NCI-H2196 treated with DMSO at 0.1 percent for 48 hours (cell line): Measurements from ENCODE around the gene XCR1.
A peak's percentile ranks its signal among the peaks of the same experiment; 100 is the strongest.
"Not testable (repeated sequence)": the region's sequence is repeated elsewhere in the genome, so short reads cannot be mapped to it uniquely, and the experiment has no call there.

Experiments used
- DNase-seq: peaks from one replicate; lab custom pipeline; 2025; ENCODE audit not compliant: unreplicated experiment; lab: John Stamatoyannopoulos, UW

Gene XCR1

GRCh38 chr3:46007280-46007679 is 20.0 kb downstream of the XCR1 start:
- DNase-seq: no peak

DNA sequence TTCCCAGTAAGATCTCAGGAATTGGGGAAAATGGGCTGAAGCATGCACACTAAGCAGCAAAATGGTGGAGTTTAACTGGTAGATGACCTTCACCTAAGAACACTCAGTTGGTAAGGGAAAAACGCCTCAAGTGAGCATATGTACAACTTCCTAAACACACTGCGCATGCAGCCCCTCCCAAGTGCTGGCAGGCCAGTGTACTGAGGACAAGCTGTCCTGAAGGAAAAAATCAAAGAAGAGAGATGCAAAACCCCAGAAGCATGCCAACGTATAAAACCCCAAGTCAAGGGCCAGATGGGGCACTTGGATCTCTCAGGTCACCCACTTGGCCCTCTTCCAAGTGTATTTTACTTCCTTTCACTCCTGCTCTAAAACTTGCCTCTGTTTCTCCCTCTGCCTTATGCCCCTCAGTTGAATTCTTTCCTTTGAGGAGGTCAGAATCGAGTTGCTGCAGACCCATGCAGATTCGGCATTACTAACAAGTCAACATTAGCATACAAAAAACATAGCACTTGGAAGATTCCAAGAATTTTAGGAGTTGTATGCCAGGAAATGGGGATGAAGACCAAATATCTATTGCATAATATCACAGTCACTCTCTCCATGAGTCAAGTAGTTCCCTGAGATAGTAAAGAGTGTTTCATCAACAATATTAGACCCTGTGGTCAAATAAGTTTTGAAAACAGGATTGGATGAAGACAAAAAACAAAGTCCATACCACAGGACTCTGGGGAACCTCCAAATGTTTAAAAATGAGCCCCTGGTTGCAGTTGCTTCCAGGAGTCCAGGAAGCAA is 20.8 kb downstream of the XCR1 start:
- DNase-seq: no peak

DNA sequence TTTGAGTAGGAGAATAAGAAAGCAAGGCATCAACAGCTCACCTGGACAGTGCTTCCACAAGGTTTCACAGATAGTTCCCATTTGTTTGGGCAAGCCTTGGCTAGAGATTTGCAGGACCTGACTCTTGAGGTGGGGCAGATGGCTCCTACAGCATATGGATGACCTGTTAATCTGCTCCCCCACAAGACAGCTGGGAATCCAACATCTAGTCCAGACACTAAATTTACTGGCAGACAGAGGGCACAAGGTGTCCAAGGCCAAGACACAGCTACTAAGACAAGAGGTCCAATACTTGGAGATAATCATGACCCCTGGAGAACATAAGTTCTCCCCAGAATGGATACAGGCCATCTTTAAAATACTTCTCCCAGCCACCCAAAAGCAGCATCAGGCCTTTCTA is 23.6 kb downstream of the XCR1 start:
- DNase-seq: not testable (repeated sequence)

GRCh38 chr3:46001178-46001577 is 26.1 kb downstream of the XCR1 start:
- no peak for DNase-seq

- DNase-seq: no peak
Observed at GRCh38 chr3:45997942-45998341, 29.3 kb downstream of the XCR1 start.

- DNase-seq: not testable (repeated sequence)
Observed at GRCh38 chr3:45997499-45997898, 29.8 kb downstream of the XCR1 start.

DNA sequence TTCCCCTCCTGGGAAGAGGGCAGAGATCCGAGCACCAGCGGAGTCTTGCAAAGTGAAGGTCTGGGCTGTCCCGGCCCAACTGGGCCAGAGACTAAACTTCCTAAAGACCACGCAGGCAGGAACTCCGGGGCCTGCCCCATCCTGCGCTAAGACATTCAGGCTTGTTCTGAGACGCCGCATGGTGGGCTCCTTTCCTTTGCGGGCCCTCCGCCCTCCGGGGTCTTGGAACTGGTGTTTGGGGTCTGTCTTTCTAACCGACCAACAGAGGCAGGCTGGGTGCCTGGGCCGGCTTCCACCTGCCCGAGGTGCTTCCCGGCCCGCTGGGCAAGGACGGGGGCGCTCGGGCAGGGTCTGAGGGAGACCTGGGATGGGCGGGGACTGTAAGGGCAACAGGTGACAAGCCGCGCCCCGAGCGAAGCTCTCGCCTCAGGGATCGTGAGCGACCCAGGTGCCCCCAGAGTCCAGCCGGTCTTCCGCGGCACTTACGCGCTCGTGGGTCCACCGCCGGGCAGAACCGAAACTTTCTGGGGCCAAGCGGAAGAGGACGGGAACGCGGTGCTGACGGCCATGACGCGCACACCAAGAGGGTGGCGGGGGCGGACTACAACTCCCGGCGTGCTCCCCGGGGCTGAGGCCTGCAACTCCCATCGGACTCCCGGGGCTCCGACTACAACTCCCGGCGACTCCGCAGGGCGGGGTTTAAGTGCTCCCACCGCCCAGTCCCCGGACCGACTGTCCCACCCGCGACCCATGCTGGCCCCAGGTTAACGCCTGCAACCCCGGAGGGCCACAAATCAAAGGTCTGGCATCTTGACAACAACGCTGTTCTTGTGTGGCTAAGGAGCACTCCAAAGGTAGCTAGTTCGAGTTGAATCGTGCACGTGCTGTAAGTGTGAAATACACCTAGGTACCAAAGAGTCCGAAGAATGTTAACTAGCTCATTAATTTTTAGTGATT is 31.8 kb downstream of the XCR1 start, which contains the start of gene FYCO1:
Gene FYCO1 (minus strand): TSS at position 589 of the 957 bp plus-strand sequence. CDS start 10,914 bp downstream, outside the sequence.
- peak; percentile 53 for DNase-seq

DNA sequence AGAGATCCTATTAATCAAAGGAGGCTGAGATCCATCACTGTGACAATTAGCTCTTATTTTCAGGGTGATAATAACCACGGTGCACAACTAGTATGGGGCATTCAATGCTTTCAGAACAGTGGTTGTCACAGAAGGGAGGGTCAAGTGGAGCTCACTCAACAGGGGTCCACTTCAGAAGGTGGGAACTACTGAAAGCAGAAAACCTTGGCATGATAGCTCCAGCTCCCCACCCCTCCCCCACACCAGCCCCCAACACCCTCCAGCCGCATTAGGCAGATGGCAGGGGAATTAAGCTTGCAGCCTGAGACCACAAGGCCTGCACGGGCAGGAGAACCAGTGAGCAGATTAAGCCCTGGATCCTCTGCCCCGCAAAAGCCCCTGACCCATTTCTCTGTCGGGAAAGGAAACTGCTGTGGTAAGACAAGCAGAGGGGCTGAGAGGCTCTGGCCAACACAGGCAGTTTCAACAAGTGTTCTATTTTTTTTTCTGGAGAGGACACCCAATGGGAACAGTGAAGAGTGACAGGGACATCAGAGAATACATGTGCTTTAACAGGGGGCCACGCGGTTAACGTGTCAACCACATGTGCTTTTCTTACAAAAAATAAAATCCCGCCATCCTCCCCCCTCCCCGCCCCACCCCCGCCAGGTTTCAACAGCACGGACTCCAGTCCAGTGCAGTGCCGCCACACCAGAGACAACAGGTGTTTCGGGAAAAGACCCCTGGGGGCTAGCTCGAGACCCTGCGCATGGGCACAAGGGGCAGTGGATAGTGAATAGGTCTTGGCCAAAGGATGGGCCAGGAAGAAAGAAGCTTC is 32.7 kb downstream of the XCR1 start:
- DNase-seq: no peak

- no peak for DNase-seq
Observed at GRCh38 chr3:45993421-45994027, 33.8 kb downstream of the XCR1 start.

GRCh38 chr3:45992821-45993221 is 34.5 kb downstream of the XCR1 start:
- DNase-seq: no peak

DNA sequence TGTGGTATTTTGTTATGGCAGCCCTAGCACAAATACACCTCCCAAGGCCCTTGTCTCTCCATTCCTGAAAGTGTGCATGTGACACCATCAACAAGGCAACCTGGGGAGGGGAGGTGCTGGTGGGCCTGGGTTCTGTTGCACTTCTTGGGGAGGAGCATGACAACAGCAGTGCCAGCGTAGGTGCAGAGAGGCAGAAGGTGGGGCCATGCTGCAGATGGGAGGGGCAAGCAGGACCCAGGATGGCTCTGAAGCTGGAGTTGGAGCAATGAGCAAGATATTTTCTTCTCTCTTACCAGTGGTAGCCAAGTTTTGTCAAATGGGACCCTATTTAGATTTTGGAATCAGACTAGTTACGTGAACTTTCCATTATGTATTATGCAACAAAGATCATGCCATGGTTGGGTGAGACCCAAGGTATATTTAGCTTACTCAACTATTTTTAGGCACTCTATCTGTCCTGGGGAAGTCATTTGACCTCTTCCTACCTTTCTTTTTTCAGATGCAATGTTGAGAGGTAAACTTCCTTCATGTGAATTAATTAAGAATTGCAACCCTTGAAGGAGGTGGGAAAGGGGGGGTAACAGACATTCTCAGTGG is 35.1 kb downstream of the XCR1 start:
- DNase-seq: no peak

DNA sequence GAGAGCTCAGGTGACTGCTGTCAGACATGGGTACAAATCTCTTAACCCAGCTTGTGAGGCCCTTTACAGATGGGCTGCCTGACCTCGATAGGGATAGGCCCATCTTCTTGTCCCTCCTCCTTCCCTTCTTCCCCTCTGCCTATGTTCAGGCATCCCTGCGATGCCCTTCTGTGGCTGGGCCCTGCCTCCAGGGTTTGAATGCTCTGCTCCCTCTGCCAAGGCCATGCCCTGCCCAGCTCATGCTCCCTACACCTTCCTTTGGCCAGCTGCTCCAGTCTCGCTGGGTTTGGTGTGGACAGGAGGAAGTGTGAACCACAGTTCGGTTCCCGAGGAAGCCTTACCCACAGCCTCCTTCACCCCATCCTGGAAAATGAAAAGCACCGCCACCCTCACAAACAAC is 35.9 kb downstream of the XCR1 start:
- no peak for DNase-seq

DNA sequence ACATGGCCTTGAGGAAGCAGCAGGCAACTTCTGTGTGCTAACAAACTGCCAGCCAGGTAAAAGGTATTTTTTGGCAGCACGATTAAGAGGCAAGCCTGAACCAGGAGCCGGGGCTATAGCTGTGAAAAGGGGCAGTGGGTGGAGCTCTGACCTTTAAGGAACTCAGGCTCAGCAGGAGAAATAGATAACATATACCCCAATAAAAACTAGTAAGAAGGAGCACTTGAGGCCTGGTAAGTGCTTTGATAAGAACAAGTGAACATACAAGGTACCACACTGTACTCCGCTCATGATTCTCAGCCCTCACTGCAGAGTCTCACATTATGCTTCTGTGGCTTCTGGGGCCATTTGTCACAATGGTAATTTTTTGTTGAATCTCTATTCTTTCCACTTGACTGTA is 37.1 kb downstream of the XCR1 start:
- DNase-seq: no peak

DNA sequence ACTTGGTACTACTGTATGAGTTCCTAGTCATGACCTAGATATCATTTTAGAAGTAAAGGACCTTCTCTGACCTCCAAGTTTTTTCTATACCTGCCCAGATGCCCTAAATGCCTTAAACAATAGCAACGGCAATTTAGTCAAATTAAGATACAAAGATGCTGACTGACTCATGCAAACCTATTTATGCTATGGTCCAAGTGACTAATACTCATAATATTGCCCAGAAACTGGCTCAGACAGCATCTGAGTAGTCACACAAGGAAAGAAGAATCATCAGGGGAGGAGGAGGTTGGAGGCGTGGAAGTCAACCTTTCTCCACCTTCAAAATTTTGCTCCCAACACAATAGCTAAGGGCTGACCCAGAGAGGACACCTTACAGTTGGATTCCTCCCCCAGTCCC is 38.5 kb downstream of the XCR1 start:
- DNase-seq: no peak

DNA sequence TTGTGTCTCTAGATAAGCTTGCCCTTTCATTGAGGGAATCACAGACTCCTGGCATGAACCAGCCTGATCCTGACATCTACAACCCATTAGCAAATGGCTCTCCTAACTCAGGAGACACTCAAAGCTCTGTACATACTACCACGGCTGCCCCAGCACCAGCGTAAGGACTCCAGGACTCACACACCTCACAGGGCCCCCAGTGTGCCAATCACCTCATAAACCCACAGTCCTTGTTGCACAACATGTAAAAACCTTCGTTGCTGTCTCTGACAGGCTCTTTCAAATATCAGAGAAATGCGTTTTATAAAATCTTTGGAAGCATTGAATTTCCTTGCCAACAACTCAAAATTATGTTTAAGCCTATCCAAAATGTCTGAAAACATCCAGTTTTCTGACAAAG is 38.9 kb downstream of the XCR1 start:
- no peak for DNase-seq

DNA sequence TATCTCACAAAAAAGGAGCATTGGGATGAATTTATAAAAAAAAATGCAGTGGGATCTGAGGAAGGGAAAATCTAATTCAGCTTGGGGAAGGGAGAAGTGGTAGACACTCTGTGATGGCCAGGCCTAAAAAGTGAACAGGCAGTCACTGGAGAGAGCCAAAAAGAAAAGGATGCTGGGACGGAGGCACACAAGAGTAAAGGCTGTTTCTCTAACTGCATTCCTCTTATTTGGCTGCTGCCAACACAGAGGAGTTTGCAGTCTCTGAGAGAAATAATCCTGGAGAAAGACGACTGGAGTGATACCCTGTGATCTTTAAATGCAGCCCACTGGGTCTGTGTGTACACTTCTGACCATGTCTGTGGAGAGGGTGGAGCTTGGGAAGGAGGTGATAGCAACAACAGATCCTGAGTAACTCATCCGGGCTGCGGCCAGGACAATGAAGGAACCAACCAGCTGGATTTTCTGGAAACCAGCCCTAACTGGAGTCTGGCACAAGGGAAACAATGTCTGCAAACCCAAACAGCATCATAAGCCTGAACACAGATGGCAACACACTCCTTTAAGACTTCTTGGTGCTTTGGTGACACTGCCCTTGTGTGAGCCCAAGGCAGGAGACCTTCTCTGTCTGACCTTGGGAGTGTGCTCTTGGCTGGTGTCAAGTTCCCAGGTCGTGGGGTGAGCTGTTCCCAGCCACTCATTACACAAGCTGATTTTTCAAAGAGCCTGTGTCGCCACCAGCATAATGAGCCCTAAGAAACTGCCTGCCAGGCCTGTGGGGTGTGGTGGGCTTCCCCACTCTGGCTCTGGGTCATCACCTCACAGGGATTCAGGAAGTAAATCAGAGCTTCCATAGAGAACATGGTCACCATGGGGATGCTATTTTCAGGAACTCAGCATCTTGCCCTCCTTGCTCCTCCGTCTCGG is 39.7 kb downstream of the XCR1 start:
- no peak for DNase-seq

GRCh38 chr3:45986303-45986982 is 40.8 kb downstream of the XCR1 start:
- DNase-seq: peak; percentile 44

DNA sequence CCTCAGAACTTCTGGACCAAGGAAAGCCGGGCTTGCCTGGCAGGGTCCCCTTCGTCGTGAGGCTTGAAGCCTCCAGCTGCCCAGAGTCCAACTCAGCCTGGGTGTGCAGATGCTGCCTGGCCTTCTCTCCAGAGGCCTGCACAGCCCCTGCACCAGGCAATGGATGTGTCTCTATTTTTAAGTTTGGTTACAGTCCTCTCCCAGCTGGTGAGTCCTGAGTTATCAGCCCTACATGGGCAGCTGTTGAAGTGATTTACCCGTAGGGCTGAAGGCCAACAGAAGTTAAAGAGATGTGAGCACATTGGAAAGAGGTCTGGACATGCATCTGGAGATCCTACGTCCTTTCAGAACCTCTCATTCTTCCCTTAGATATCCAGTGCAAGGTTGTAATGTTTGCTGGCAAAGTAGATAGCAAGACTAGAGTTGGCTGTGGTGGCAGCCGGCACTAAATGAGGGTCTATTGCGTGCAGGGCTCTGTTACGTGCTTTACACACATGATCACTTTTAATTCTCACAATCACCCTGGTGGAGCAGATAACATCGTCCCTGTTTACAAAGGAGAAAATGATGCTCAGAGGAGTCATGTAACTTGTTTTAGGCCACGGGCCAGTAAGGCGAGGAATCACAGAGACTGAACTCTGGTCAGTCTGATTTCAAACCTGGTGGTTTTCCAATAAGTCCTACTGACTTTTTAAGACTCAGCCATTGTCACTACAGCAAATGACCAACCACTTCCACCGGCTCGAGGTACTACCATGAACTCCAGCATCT is 41.6 kb downstream of the XCR1 start:
- no peak for DNase-seq
